ENCODE data around the gene DEPDC4.
"Not testable (repeated sequence)": the region's sequence is repeated elsewhere in the genome, so short reads cannot be mapped to it uniquely, and the experiment has no call there.

Gene DEPDC4

GRCh38 chr12:100225491-100225890 lies 41.4 kb downstream of the DEPDC4 start:
- H3K27ac ChIP-seq: no peak overlapping the region
- TF ChIP-seq ZFX (IDR thresholded peaks at IDR 0.05; ENCODE audit: borderline replicate concordance) (no peak), CTCF (IDR thresholded peaks at IDR 0.05) (no peak)

GRCh38 chr12:100222173-100222572 lies 44.7 kb downstream of the DEPDC4 start:
- not testable (repeated sequence) for H3K27ac ChIP-seq

GRCh38 chr12:100221523-100221922 lies 45.4 kb downstream of the DEPDC4 start:
- no peak overlapping the region for H3K27ac ChIP-seq
- TF ChIP-seq CTCF (IDR thresholded peaks at IDR 0.05) (no peak), ZFX (IDR thresholded peaks at IDR 0.05; ENCODE audit: borderline replicate concordance) (no peak)

- no peak overlapping the region for H3K27ac ChIP-seq
- TF ChIP-seq CTCF (IDR thresholded peaks at IDR 0.05): no peak
- no peak for TF ChIP-seq ZFX (IDR thresholded peaks at IDR 0.05; ENCODE audit: borderline replicate concordance)
These were observed 47.4 kb downstream of the DEPDC4 start for GRCh38 chr12:100219328-100220109.

GRCh38 chr12:100216337-100216736 lies 50.5 kb downstream of the DEPDC4 start:
- TF ChIP-seq ZFX (IDR thresholded peaks at IDR 0.05; ENCODE audit: borderline replicate concordance) (no peak), CTCF (IDR thresholded peaks at IDR 0.05) (no peak)
- no peak overlapping the region for H3K27ac ChIP-seq

GRCh38 chr12:100215209-100215608 lies 51.7 kb downstream of the DEPDC4 start:
- no peak overlapping the region for H3K27ac ChIP-seq

GRCh38 chr12:100214518-100214917 lies 52.4 kb downstream of the DEPDC4 start:
- no peak overlapping the region for H3K27ac ChIP-seq
- TF ChIP-seq ZFX (IDR thresholded peaks at IDR 0.05; ENCODE audit: borderline replicate concordance) (no peak), CTCF (IDR thresholded peaks at IDR 0.05) (no peak)

More at GRCh38 chr12:100215209-100215608, 51.7 kb downstream of the DEPDC4 start:
- TF ChIP-seq CTCF (IDR thresholded peaks at IDR 0.05): no peak
- TF ChIP-seq ZFX (IDR thresholded peaks at IDR 0.05; ENCODE audit: borderline replicate concordance): no peak

All from 22Rv1 (cell line).